Mucosa of descending colon (tissue), 3 donors: ENCODE data around the gene OSBPL3. TPM values are rescaled to one million over a fixed set of nuclear protein-coding genes. Genes with fewer than 3 reads are reported as not detected.

Source experiments
- ATAC-seq: fragments of 200-7000 bp; cut with Tn5 transposase; one replicate; pipeline ENCODE4 v1.9.1; 2020; ENCODE audit warnings: mild to moderate bottlenecking, moderate library complexity
- DNase-seq, 3 donors: peaks; one replicate each; pipeline ENCODE4 v3.0.0-alpha.2; 2020
- H3K36me3 ChIP-seq: fragments of 200-600 bp; one replicate; pipeline ENCODE4 v1.8.0; 2021; ENCODE audit warnings: low read depth, mild to moderate bottlenecking
- H3K4me1 ChIP-seq: fragments of 200-600 bp; one replicate; pipeline ENCODE4 v1.8.0; 2021; ENCODE audit warnings: low read depth, mild to moderate bottlenecking
- H3K4me3 ChIP-seq: fragments of 200-600 bp; one replicate; pipeline ENCODE4 v1.8.0; 2021; ENCODE audit warnings: mild to moderate bottlenecking
- H3K9me3 ChIP-seq: fragments of 200-600 bp; one replicate; pipeline ENCODE4 v1.8.0; 2021; ENCODE audit warnings: mild to moderate bottlenecking
- intact Hi-C, 2 donors: fragments of 100-400 bp; cut with DNase I in 1 of 2; cut with micrococcal nuclease in 1 of 2; formaldehyde crosslinking; loops; one replicate each; pipeline versions ENCODE4 v1.11.0 to v1.11.1; 2022; cut with DNase I, micrococcal nuclease
- total RNA-seq, 3 donors: library from RNA; stranded (reverse); fragmentation: NEBNext Ultra II Directional in 2 of 3; extraction: Animal tissue kit (Norgen Biotek cat#: 25700) in 2 of 3; gene quantifications; one replicate each; pipeline versions ENCODE4 v1.2.1 to v1.2.4, GENCODE V29; 2021 to 2023
- TF ChIP-seq, protein P1 (sequence below): fragments of 200-600 bp; IDR thresholded peaks from one replicate; pipeline ENCODE4 v1.8.0; 2022; ENCODE audit warnings: antibody characterized with exemption, mild to moderate bottlenecking
- donor health status: DM: no; HTN: no; CAD: no; lungs with moderate emphysema.
- donor health status: DM: no; HTN: no; CAD: no.
- donor health status: DM: no; HTN: yes; CAD: no.

The OSBPL3 gene
- total RNA-seq, 3 donors from 2014 or later = 9.0 to 15.4 (median 10.6) TPM

DNA sequence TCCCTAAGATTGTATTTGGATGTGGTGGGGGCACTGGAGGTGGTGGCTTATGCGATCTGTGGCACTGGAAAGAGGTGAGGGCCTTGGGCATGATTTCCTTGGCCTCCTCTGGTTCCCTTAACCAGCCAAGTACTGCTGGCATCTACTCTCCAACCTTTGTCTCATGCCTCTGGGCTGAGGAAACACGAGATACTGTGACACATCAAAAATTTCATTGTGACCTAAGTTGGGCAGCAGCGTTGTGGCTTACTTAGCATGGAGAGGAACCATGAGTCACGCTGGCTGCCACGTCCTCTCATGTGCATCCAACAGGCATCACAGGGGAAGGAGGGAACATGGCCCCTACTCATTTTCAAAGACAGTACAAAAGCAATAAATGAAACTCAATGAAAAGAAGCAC is 193.0 kb downstream of the OSBPL3 start:
- DNase-seq (no peak), ATAC-seq (no peak)
- H3K36me3 ChIP-seq = no peaks in the 10 kb centered on the region
- intact Hi-C loops = no loop called here
- H3K9me3 ChIP-seq = no peaks in the 10 kb centered on the region
- TF ChIP-seq, protein P1, sequence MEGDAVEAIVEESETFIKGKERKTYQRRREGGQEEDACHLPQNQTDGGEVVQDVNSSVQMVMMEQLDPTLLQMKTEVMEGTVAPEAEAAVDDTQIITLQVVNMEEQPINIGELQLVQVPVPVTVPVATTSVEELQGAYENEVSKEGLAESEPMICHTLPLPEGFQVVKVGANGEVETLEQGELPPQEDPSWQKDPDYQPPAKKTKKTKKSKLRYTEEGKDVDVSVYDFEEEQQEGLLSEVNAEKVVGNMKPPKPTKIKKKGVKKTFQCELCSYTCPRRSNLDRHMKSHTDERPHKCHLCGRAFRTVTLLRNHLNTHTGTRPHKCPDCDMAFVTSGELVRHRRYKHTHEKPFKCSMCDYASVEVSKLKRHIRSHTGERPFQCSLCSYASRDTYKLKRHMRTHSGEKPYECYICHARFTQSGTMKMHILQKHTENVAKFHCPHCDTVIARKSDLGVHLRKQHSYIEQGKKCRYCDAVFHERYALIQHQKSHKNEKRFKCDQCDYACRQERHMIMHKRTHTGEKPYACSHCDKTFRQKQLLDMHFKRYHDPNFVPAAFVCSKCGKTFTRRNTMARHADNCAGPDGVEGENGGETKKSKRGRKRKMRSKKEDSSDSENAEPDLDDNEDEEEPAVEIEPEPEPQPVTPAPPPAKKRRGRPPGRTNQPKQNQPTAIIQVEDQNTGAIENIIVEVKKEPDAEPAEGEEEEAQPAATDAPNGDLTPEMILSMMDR = no peak
- H3K4me1 ChIP-seq = no peaks in the 10 kb centered on the region
- H3K4me3 ChIP-seq = no peak overlapping the region

DNA sequence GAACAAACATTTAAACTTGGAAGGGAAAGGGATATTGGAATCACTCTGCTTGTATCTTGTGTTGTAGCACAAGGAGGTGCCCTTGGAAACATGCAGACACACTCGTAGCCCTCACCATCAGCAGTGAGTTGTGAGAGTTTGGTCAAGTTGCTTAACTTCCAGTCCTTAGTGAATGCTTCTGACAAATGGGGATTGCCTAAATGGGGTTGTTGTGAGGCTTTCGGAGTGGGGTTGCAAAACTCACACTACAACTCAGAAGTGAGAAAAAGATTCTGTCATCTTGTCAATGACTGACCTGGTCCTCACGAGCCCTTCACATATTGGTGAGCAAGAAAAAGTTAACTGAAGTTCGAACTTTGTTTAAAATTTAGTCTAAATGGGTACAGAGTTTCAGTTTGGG is 193.7 kb downstream of the OSBPL3 start:
- Histone ChIP-seq H3K4me1 (no peaks in the 10 kb centered on the region), H3K36me3 (no peaks in the 10 kb centered on the region), H3K9me3 (no peaks in the 10 kb centered on the region), H3K4me3 (no peak overlapping the region)
- ATAC-seq (no peak), DNase-seq (no peak)
- TF ChIP-seq, protein P1 = no peak
- intact Hi-C loops = no loop called here

DNA sequence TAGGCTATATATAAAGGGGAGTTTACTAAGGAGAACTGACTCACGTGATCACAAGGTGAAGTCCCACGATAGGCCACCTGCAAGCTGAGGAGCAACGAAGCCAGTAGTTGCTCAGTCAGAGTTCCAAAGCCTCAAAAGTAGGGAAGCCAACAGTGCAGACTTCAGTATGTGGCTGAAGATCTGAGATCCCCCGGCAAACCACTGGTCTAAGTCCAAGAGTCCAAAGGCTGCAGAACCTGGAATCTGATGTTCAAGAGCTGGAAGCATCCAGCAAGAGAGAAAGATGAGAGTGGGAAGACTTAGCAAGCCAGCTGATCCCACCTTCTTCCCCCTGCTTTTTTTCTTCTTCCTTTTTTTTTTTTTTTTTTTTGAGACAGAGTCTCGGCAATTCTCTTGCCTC is 195.7 kb downstream of the OSBPL3 start:
- no peaks in the 10 kb centered on the region for H3K4me1 ChIP-seq
- ATAC-seq (no peak), DNase-seq (no peak)
- no peak overlapping the region for H3K4me3 ChIP-seq
- TF ChIP-seq, protein P1 = no peak
- intact Hi-C loops = no loop called here
- no peaks in the 10 kb centered on the region for H3K36me3 ChIP-seq
- no peaks in the 10 kb centered on the region for H3K9me3 ChIP-seq

DNA sequence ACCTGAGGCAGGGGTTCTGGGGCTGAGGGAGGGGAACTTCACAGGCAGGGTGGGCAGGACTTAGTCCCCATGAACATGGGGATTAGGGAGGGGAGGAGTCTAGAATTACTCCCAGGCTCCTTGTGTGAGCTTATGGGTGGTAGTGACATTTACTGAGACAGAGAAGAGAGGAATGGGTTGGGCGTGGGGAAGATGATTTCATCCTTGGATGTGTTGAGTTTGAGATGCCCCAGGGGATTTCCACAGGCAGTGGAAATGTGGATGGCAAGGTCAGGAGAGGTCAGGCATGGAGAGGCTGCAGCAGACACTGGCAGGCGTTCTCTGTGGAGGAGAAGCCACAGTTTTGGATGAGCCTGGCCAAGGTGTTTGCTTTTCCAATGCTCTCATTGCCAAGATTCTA is 196.3 kb downstream of the OSBPL3 start:
- ATAC-seq (no peak), DNase-seq (no peak)
- TF ChIP-seq, protein P1 = no peak
- Histone ChIP-seq H3K9me3 (no peaks in the 10 kb centered on the region), H3K4me1 (no peaks in the 10 kb centered on the region), H3K36me3 (no peaks in the 10 kb centered on the region), H3K4me3 (no peak overlapping the region)
- intact Hi-C loops = no loop called here

DNA sequence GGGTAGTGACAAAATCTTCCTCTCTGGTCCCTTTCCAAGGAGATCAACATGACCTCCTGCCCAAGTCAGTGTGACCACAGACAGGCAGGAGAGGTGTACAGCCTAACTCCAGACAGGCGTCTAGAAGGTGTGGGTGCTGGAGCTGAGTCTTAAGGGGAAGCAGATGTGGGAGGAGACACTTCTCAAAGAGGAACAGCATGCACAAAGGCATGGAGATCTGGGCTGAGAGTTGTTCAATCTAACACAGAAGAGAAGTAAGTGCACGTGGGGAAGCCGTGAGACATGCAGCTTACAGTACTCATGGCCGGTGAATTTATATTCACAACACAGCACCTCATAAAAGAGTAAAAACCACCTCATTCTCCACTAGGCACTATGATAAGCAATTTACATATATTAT is 198.9 kb downstream of the OSBPL3 start:
- H3K9me3 ChIP-seq = no peaks in the 10 kb centered on the region
- ATAC-seq = no peak
- no peak for DNase-seq
- no peak overlapping the region for H3K4me3 ChIP-seq
- TF ChIP-seq, protein P1 = no peak
- intact Hi-C loops = no loop called here
- H3K36me3 ChIP-seq = no peaks in the 10 kb centered on the region
- H3K4me1 ChIP-seq = no peaks in the 10 kb centered on the region

DNA sequence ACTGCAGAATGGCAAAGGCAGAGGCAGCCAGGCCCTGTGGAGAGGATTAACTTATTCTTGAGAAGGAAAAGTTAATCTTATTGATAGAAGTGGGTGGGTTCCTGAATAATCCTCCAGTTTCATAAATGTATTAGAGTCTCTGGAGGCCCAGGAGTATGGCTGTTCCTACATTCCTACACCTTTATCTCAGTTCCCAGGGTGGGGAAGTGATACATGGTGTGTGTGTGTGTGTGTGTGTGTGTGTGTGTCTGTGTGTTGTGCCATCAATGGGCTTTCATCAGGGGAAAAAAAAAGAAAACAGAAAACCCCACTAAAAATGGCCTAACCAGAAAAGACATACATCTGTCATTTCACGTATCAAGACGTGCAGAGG is 200.7 kb downstream of the OSBPL3 start:
- DNase-seq (no peak), ATAC-seq (no peak)
- no peak overlapping the region for H3K4me3 ChIP-seq
- TF ChIP-seq, protein P1 = no peak
- no peaks in the 10 kb centered on the region for H3K9me3 ChIP-seq
- H3K36me3 ChIP-seq = no peaks in the 10 kb centered on the region
- intact Hi-C loops = no loop called here
- no peaks in the 10 kb centered on the region for H3K4me1 ChIP-seq
